Measurements from ENCODE around the gene TMEM171.
A peak's percentile ranks its signal among the peaks of the same experiment; 100 is the strongest.

Gene TMEM171, protein sequence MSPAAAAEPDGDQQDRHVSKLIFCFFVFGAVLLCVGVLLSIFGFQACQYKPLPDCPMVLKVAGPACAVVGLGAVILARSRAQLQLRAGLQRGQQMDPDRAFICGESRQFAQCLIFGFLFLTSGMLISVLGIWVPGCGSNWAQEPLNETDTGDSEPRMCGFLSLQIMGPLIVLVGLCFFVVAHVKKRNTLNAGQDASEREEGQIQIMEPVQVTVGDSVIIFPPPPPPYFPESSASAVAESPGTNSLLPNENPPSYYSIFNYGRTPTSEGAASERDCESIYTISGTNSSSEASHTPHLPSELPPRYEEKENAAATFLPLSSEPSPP

DNA sequence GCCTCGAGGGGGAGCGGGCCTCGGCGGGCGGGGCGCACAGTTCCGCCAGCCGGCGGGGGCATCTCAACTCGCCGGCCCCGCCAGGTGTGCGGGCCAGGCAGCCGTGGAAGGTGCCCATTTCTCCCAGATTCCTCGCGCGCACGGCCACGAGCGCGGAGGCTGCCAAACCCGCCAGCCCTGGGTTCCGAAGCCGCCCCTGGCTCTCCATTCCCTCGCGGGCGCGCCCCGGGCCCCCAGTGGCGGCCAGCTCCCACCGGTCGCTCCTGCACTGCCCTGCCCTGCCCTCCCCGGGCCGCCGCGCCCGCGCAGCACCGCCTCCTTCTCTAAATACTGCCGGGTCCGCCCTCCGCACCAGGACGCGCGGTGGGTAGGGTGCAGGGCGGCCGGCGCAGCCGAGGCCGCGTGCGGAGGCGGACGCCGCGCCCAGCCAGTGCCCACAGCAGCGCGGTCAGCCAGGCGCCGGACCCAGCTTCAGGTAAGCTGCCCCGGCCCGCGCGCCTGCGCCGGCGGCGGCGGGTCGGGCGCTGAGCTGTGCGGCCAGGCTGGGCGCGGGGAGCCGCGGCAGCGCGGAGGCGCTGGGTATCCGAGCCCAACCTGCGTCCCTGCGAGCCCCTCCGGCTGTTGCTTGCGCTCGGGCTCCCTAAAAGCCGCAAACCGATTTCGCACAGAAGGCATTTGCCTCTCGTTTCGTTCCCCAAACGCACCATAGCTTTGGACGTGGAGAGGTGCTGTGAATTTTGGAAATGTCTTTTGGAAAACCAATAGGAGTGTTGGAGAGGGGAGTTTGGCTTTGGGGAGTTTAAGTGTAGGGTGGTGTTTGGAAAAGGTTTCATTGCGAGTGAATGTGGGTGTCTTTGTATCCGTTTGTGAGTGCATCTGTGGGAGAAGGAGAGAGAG, at the start of gene TMEM171:
TSS of gene TMEM171 (plus strand) at position 354 of the 897 bp plus-strand sequence. CDS start 2,799 bp downstream, outside the sequence.
- DNase-seq = peak in 11 of 56 donors; percentile 2 to 53 (median 21)

DNA sequence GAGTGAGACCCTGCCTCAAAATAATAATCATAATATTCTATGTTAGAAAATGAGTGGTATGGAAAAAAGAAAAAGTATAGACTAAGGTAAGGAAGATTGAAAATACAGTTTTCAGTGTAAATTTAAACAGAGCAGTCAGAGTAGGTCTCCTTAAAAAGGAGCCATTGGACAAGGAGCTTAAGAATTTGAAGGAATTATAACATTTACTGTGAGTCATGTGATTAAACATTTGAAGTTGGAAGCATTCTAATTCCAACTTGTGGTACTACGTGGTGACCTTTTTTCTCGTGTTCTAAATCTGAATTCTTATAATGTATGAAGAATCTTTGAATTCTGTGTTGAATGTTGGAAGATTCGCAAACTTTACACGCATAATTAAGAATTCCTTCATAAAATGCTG, 39.3 kb upstream of the TMEM171 start:
- DNase-seq = no peak

DNA sequence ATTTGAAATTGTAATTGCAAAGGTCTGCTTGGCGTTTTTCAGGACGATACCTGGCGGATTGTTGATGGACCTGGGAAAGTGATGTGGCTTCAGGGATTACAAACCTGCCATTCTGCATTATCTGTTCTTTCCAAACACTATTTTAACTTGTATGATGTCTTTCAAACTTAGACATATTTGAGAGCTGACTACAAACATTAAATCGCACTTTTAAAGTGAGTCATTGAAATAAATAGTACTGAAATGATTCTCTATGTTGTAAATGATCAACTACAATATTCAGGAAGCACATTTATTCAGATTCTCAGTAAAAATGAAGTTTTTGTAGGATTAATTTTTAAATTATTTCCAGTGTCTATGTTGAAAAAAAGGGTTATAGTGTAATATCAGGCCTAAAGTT, 32.3 kb upstream of the TMEM171 start:
- DNase-seq = no peak

DNA sequence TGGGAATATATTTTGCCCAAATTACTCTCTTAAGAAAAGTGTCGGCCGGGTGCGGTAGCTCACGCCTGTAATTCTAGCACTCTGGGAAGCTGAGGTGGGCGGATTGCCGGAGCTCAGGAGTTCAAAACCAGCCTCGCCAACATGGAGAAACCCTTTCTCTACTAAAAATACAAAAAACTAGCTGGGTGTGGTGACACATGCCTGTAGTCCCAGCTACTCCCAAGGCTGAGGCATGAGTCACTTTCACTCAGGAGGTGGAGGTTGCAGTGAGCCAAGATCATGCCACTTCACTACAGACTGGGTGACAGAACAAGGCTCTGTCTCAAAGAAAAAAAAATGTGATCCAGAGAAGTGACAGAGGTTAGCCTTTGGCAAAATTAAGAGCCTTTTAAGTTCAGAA, 26.4 kb upstream of the TMEM171 start:
- DNase-seq = no peak

DNA sequence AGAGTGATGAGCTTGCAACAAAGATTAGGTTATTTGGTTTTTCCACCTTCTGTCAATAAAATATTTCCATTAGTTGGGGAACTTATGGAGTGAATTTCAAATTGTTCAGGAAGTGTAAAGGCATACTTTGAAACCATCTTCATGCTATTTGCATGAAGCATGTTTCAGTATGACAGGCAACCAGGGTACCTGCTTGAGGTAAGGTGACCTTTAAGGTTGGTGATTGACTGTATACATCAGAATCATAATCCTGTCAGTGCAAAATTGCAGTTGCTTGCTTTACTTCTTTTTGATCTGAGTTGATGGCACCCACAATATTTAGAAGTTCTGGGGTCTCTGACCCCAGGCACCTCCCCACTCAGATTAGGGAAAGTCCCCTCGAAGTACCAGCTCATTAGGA, 26.0 kb upstream of the TMEM171 start:
- no peak for DNase-seq

DNA sequence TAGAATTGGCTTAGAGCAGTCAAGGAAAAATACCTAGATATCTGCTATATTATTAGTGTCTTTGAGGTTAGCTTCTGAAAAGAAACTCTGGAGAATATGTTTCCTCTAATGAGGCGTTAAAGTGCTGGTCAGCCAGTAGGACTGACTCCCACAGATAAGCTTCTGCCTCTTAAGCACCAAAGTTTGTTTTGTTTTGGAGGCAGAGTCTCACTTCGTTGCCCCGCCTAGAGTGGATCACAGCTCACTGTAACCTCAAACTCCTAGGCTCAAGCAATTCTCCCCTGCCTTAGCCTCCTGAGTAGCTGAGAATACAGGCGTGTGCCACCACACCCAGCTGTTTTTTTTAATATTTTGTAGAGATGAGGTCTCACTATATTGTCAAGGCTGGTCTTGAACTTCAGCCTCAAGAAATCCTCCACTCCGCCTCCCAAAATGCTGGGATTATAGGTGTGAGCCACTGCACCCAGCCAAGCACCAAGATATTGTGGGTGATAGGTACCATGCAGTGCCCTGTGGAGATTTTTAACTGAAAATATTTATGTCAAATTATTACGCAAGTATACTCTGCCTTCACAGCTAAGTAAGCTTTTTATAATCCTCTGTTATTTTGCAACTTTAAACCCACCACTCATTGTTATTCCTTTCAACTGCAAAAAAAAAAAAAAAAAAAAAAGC, 24.7 kb upstream of the TMEM171 start:
- DNase-seq = no peak

DNA sequence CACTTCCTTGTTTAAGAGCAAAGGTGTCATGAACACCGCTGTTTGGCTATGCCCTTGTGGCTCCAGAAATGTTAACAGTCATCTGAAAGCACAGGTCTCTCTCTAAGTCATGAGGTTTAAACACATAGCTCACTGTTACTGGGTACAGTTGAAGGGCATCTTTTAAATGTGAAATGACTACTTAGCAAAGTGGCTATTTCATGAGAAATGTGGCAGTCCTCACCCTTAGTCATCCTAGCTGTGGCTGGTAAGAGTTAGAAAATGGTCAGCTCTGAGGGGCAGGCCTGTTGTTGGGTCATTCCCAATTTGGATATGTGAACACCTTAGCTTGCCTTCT, 24.2 kb upstream of the TMEM171 start:
- DNase-seq = no peak

DNA sequence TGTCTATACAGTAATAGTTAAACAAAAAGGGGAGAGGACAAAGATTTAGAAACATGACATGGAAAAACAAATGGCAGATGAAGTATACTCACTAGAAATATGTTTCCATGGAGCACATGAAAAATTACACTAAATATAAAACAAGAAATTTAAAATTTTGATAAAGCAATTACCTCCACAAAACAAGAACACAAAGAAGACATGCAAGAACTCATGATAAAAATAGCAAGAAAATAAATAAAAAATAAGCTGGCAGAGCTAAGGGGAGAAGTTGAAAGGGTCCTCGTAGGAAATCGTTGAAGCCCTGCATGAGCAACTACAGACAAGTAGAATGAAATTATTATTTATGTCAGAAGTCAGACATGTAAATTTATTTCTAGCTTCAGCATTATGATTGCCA, 22.6 kb upstream of the TMEM171 start:
- no peak for DNase-seq

DNA sequence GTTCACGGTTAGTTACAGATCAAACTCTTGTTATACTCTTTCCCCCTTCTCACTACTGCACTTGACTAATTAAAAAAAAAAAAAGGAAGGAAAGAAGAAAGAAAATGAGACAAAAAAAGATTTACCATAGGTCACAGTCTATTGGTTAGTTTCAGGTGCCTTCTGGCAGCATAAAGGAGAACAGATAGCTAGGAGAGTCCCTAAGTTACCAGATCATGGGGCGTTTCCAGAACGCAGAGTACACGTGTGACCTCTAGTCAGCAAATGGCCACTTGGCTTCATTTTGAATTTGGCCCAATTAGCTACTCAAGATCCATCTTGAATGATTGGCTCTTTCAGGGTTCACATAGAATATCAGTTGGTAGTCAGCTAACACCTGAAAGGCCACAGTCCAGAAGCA, 20.3 kb upstream of the TMEM171 start:
- DNase-seq = no peak

DNA sequence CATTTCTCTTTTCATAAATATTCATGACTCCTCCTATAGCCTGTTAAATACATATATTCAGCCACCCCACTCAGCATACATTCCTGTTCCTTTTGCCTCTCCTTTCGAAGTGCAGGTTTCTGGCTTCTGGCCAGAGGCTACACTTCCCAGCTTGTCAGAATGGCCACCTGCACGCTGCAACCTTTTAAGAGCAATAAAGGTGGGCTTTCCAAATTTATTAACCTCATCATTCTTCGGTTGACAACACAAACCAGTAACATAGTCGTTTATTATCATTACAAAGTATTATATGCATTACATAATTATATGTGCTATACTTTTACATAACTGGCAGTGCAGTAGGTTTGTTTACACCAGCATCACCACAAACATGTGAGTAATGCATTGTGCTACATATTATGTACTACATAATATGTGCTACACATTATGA, 16.5 kb upstream of the TMEM171 start:
- DNase-seq = no peak

DNA sequence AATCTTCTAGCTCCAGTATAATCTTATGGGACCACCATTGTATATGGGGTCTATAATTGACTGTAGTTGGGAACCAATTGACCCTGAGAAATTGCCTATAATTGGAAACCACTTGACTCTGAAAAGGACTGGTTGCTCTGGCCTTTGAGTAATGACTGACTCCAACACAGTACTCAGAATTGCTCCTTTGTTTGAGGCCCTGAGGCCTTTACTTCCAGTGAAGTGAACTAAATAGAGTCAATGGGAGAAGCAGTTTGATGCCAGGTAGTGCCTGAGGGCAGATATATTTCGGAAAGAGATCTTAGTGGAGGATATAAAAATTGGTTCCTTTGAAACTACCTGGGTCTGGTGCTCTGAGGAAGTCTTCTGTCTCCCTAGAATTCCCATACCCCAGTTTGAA, 16.0 kb upstream of the TMEM171 start:
- DNase-seq = no peak

DNA sequence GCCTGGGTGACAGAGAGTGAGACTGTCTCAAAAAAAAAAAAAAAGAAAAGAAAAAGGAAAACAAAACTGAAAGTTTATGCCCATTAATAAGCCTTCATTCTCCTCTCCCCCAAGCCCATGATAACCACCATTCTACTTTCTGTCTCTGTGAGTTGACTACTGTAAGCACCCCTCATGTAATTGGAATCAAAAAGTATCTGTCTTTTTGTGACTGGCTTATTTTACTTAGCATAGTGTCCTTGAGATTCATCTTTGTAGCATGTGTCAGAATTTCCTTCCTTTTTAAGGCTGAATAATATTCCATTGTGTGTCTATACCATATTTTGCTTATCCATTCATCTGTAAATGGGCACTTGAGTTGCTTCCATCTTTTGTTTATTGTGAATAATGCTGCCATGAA, 14.0 kb upstream of the TMEM171 start:
- no peak for DNase-seq

DNA sequence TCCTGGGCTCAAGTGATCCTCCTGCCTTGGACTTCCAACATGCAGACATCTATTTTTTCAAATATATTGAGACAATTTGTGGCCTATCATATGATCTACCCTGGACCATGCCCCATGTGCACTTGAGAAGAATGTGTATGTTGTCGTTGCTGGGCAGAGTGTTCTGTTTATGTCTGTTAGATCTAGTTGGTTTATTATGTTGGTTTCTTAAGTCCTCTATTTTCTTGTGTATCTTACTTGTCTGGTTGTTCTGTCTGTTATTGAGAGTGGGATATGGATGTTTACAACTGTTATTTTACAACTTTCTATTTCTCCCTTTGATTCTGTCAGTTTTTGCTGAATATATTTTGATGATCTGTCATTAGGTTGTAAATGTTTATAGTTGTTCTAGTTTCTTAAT, 10.2 kb upstream of the TMEM171 start:
- DNase-seq = no peak

DNA sequence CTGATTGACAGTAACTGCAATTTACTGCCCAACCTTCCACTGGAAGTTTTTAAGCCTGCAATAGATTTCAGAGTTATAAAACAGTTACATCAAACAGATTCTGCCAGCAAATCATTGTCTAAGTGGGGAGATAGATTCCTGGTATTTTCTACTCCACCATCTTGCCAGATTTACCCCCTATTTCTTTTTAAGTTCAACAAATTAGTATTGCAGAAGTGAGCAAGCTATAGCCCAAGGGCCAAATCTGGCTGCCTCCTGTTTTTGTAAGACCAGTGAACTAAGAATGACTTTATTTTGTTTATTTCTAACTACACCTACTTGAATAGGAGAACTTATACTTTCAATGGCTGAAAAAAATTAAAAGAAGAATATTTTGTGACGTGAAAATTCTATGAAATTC, 8.8 kb upstream of the TMEM171 start:
- no peak for DNase-seq

DNA sequence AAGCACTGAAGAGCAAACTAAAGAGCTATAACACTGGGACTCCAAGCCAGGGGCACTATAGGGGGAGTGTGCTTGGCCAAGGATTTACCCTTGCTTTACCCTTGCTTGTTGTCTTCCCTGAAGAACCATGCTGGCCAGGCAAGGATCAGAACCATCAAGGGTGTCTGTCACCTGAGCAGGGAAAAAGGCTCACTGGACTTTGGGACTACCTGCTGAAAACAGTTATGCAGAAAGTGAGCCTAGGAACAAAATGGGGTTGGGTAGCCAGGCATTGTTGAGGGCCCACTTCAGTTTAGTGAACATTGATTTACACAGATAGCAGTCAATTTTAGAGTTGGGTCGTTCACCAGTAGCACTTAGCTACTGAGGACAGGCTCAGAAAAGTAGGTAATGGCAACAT, 8.0 kb upstream of the TMEM171 start:
- DNase-seq = no peak

DNA sequence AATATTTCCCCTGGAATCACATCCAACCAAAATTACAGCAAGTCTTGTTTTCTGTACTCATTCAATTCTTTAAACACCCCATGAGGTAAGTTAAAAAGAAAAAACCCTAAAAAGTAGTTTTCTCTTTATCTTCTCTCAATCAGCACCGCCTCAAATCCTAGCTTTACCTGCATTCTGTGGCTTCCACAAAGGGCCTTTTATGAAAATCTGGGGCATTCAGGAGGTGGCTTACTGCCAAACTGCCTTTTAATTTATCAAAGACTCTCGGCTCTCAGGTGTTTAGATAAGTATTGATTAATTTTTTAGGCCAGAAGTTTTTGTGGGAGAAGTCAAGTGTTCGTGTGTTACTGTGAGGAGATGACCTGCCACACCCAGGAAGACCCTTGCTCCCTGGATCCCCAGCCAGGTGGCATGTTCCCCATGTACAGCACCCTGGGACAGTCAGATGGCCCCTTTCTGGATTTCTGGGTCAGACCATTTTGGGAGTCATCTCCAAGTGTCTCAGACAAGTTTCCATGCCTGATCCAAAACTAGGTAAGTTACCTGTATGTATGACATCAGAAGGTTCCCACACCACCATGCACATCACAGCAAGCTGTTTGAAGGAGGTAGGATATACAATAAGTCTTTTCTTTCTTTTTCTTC, 6.2 kb upstream of the TMEM171 start:
- no peak for DNase-seq

DNA sequence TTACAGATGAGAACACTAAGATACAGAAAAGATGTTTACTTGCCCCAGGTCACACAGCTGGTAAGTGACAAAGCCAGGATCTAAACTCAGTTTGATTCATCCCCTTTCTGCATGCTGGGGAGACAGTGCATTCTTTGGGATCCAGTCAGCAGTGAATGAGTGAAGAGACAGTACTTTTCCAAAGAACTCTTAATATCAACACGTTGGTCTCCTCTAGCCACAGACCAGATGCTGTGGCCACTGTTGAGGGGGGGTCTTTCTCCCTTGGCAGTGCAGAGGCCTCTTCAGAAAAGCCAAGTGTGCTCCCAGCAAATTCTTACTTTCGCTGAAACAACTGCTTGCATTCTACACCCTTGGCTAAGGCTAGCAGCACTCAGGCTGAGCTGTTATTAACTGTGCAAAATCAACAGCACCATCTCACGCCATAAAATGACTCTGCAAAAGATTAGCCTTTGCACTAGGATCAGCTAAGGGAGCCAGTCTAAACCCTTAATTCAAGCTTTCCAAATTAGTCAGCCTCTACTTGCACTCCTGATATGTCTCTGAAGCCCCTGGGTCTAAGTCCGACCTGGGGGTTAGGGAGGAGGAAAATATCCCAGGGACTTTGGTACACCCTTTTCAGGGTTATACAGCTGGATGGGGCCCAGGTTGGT, 4.8 kb upstream of the TMEM171 start:
- no peak for DNase-seq

DNA sequence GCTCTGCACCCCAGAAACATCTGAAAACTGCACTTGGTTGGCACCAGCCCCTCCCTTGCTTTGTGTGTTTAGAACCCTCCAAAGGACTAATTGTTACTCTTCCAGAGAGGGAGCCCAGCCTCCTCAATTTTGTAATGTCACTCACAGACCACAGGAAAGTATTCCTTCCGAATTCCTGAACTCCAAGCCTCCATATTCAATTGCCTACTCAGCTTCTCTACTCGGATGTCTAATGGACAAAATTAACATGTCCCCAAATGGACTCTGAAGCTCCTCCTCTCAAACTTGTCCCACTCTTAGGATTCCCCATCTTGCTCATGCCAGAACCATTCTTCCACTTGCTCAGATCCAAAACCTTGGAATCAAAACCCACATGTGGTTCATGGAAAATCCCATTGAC, 3.9 kb upstream of the TMEM171 start:
- no peak for DNase-seq

DNA sequence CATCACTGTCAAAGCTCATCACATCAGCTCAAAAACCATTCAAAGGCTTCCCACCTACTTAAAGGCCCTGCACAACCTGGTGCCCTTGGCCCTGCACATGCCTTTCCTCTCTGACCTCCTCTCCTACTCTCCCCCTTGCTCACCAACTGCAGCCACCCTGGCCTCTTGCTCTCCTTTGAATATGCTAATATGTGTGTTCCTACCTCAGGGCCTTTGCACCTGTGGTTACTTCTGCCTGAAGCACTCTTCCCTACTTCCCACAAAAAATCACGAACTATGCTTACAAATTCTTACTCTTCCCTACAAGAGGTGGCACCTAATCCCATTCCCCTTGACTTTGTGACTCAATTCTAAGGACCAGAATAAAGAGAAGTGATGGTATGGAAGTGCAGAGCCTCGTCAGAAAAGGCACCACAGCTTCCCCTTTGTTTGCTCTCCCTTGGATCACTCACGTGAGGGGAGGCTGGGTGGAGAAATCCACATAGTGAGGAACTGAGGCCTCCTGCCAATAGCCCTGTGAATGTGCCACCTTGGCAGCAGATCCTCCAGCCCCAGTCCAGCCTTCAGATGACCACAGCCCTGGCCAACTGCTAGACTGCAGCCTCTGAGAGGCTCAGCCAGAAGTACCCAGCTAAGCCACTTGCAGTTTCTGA, 3.2 kb upstream of the TMEM171 start:
- DNase-seq = no peak

DNA sequence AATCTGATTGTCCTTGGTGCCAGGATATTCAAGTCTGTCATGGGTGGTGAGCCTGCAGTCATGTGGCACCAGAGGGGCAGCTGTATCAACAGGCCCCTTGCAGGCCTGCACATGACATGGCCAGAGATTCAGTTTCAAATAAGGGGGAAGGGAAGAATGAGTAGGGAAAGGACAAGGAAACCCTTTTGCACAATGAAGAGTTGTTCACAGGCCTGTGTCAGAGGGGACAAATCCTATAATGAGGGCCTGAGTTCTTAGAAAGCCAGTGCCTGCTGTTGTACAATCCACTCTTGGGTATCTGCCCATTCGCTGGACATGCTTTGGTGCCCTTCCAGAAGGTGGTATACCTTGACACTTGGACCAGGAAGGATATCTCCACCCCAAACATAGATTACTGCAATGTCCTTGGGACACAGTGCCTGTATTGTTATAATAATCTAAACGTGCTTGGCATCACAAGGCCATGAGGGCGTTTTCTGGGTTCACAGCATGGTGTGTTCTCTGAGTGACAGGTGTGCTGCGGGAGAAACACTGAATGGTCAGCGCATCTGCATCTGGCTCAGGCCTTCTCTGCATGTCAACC, 1.9 kb upstream of the TMEM171 start:
- peak in 26 of 56 donors; percentile 12 to 67 (median 46) for DNase-seq

All from amygdala (tissue), 56 donors.